Activated T-cell treated with anti-CD3 and anti-CD28 coated beads, Interleukin-2, amount 50 U/mL, for 4 hours (primary cell): ENCODE results near the gene DLG2. TPM values are rescaled to one million over a fixed set of nuclear protein-coding genes. Genes with fewer than 3 reads are reported as not detected.
"Not testable (repeated sequence)": the region's sequence is repeated elsewhere in the genome, so short reads cannot be mapped to it uniquely, and the experiment has no call there.

Source experiments
- ATAC-seq, 2 donors: fragments of 200-7000 bp; cut with Tn5 transposase; one replicate each; pipeline ENCODE4 v1.10.0; 2021
- DNase-seq: peaks from one replicate; pipeline ENCODE4 v3.0.0-alpha.2; 2020
- H3K27me3 Mint-ChIP-seq: one replicate; pipeline ENCODE4 v1.8.0; 2021; ENCODE audit warnings: low read depth, mixed read lengths
- H3K36me3 Mint-ChIP-seq: one replicate; pipeline ENCODE4 v1.8.0; 2022; ENCODE audit warnings: mixed read lengths; ENCODE audit not compliant: insufficient read depth
- H3K4me1 Mint-ChIP-seq: one replicate; pipeline ENCODE4 v1.8.0; 2021; ENCODE audit warnings: low read depth, mixed read lengths
- H3K4me3 Mint-ChIP-seq: one replicate; pipeline ENCODE4 v1.8.0; 2021; ENCODE audit warnings: mild to moderate bottlenecking, moderate library complexity, mixed read lengths
- H3K9me3 Mint-ChIP-seq: one replicate; pipeline ENCODE4 v1.8.0; 2021; ENCODE audit warnings: mixed read lengths
- total RNA-seq, 3 donors: library from RNA; stranded (reverse); gene quantifications; one replicate each; pipeline ENCODE4 v1.2.1, GENCODE V29; 2021

The DLG2 gene
- total RNA-seq, 3 donors from 2014 or later, result 0.54 to 1.3 (median 0.58) TPM

DNA sequence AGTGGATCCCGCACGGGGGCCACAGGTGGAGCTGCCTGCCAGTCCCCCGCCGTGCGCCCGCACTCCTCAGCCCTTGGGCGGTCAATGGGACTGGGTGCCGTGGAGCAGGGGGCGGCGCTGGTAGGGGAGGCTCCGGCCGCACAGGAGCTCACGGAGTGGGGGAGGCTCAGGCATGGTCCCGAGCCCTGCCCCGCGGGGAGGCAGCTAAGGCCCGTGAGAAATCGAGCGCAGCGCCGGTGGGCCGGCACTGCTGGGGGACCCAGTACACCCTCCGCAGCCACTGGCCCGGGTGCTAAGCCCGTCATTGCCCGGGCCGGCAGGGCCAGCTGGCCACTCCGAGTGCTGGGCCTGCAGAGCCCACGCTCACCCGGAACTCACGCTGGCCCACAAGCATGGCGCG, 1318.7 kb downstream of the DLG2 start:
- H3K9me3 Mint-ChIP-seq, result peaks cover 22% of the 10 kb centered on the region

GRCh38 chr11:84300092-84300491, 1327.1 kb downstream of the DLG2 start:
- H3K36me3 Mint-ChIP-seq, result no peaks in the 10 kb centered on the region

More for the DNA sequence above, 1318.7 kb downstream of the DLG2 start:
- not testable (repeated sequence) for H3K27me3 Mint-ChIP-seq, DNase-seq, H3K4me1 Mint-ChIP-seq, H3K36me3 Mint-ChIP-seq, ATAC-seq, H3K4me3 Mint-ChIP-seq

GRCh38 chr11:84297570-84297969, 1329.6 kb downstream of the DLG2 start:
- Mint-ChIP-seq H3K36me3 (no peaks in the 10 kb centered on the region), H3K27me3 (no peaks in the 10 kb centered on the region), H3K9me3 (peaks cover 3% of the 10 kb centered on the region), H3K4me3 (no peak overlapping the region), H3K4me1 (no peaks in the 10 kb centered on the region)
- DNase-seq (no peak), ATAC-seq (no peak)

More at GRCh38 chr11:84300092-84300491, 1327.1 kb downstream of the DLG2 start:
- no peak for DNase-seq
- Mint-ChIP-seq H3K4me3 (no peak overlapping the region), H3K4me1 (no peaks in the 10 kb centered on the region), H3K27me3 (no peaks in the 10 kb centered on the region), H3K9me3 (peaks cover 3% of the 10 kb centered on the region)
- ATAC-seq, result no peak

- ATAC-seq, result no peak
- Mint-ChIP-seq H3K9me3 (peaks cover 3% of the 10 kb centered on the region), H3K36me3 (no peaks in the 10 kb centered on the region)
Observed at GRCh38 chr11:84295815-84296214, 1331.3 kb downstream of the DLG2 start.

GRCh38 chr11:84292955-84293354, 1334.2 kb downstream of the DLG2 start:
- Mint-ChIP-seq H3K36me3 (no peaks in the 10 kb centered on the region), H3K4me1 (no peaks in the 10 kb centered on the region), H3K4me3 (no peak overlapping the region), H3K27me3 (no peaks in the 10 kb centered on the region), H3K9me3 (peaks cover 3% of the 10 kb centered on the region)
- ATAC-seq (no peak), DNase-seq (no peak)

More at GRCh38 chr11:84295815-84296214, 1331.3 kb downstream of the DLG2 start:
- no peak for DNase-seq
- H3K27me3 Mint-ChIP-seq, result no peaks in the 10 kb centered on the region
- H3K4me1 Mint-ChIP-seq, result no peaks in the 10 kb centered on the region
- H3K4me3 Mint-ChIP-seq, result no peak overlapping the region

GRCh38 chr11:84292006-84292405, 1335.1 kb downstream of the DLG2 start:
- no peaks in the 10 kb centered on the region for H3K36me3 Mint-ChIP-seq
- H3K4me1 Mint-ChIP-seq, result no peaks in the 10 kb centered on the region
- peaks cover 6% of the 10 kb centered on the region for H3K9me3 Mint-ChIP-seq
- H3K4me3 Mint-ChIP-seq, result no peak overlapping the region
- H3K27me3 Mint-ChIP-seq, result no peaks in the 10 kb centered on the region
- DNase-seq (no peak), ATAC-seq (no peak)

DNA sequence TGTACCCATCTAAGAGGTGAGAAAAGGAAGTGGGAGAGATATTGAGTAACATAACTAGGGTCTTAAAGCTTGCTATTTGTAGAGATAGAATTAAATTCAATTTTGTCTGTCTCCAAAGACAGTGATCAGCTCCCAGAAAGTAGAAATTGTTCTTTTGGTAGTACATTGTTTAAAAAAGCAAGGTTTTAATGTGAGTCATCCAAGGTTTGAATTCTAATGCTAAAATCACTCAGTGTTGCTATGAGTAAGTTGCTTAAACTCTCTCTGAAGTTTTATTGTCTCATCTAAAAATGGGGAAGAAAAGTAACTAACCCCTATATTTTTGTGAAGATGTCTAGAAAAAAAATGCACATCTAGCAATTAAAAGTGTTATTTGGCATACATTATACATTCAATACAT, 1336.5 kb downstream of the DLG2 start:
- DNase-seq (no peak), ATAC-seq (no peak)
- Mint-ChIP-seq H3K36me3 (no peaks in the 10 kb centered on the region), H3K9me3 (peaks cover 9% of the 10 kb centered on the region), H3K4me1 (no peaks in the 10 kb centered on the region), H3K27me3 (no peaks in the 10 kb centered on the region), H3K4me3 (no peak overlapping the region)

DNA sequence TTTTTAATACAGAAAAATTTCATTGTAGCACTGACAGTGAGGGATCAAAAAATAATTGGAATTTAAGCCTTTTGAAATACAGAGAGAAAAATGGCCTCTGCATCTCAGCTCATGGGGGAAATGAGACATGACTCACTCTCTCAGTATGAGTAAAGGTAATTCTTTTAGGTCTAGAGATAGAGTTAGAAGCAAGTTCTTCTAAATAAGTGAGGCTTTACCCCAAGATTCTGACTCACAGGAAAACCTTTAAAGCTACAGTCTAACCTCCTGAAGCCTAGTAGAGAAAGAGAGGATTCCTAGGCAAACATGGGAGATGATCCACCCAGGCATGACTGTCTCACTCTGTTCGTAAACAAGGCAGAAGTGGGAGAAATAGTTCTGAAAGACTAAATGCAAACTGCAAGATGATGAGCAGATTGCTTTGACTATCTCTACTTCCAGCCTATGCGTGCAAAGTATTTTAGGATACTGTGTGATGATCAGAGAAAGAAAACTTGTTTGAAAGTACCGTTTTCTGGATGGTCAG, 1337.7 kb downstream of the DLG2 start:
- no peak for ATAC-seq

GRCh38 chr11:84273541-84273940, 1353.6 kb downstream of the DLG2 start:
- DNase-seq (no peak), ATAC-seq (no peak)
- no peaks in the 10 kb centered on the region for H3K4me1 Mint-ChIP-seq
- H3K9me3 Mint-ChIP-seq, result peaks cover 18% of the 10 kb centered on the region
- no peaks in the 10 kb centered on the region for H3K36me3 Mint-ChIP-seq
- H3K4me3 Mint-ChIP-seq, result no peak overlapping the region
- no peaks in the 10 kb centered on the region for H3K27me3 Mint-ChIP-seq

More for the DNA sequence above, 1337.7 kb downstream of the DLG2 start:
- Mint-ChIP-seq H3K27me3 (no peaks in the 10 kb centered on the region), H3K36me3 (no peaks in the 10 kb centered on the region), H3K4me3 (no peak overlapping the region), H3K9me3 (peaks cover 6% of the 10 kb centered on the region), H3K4me1 (no peaks in the 10 kb centered on the region)
- no peak for DNase-seq

DNA sequence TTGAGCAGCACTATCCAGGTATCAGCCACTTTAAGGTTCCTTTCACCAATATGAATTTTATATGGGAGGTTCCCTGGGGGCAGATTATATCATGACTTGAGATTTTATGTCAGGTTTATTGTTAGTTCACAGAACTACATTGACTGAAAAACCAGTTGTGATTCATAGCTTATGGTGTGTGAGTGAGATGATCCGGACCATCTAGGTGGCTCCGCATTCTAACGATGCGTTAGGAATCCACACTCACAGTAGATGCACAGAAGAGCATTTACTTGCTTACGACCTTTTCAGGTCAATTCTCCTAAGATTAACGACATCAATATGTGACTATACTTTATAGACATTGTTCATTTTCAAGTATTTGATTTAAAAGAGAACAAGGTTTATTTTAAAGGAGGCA, 1356.7 kb downstream of the DLG2 start:
- DNase-seq (no peak), ATAC-seq (no peak)
- no peak overlapping the region for H3K4me3 Mint-ChIP-seq
- no peaks in the 10 kb centered on the region for H3K36me3 Mint-ChIP-seq
- peaks cover 14% of the 10 kb centered on the region for H3K9me3 Mint-ChIP-seq
- H3K4me1 Mint-ChIP-seq, result no peaks in the 10 kb centered on the region
- no peaks in the 10 kb centered on the region for H3K27me3 Mint-ChIP-seq

DNA sequence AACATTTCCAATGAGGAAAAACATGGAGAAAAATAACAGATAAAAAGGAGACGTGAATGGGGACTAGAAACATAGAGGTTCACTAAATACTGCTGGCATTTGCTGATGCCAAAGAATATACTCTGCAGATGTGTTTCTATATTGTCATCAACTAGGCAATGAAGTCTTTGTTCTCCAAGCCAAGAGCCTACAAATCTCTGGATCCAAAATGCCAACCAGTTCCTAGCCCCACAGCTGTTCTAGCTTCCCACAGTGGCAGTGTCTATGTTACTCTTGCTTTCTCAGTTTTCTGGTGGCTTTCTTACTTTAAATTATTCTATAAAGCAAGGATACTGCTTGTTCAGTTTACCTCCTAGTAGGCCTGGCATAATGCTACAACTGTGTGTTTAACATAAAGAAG, 1363.1 kb downstream of the DLG2 start:
- Mint-ChIP-seq H3K4me1 (no peaks in the 10 kb centered on the region), H3K9me3 (peaks cover 12% of the 10 kb centered on the region), H3K27me3 (no peaks in the 10 kb centered on the region), H3K4me3 (no peak overlapping the region), H3K36me3 (no peaks in the 10 kb centered on the region)
- DNase-seq (no peak), ATAC-seq (no peak)

DNA sequence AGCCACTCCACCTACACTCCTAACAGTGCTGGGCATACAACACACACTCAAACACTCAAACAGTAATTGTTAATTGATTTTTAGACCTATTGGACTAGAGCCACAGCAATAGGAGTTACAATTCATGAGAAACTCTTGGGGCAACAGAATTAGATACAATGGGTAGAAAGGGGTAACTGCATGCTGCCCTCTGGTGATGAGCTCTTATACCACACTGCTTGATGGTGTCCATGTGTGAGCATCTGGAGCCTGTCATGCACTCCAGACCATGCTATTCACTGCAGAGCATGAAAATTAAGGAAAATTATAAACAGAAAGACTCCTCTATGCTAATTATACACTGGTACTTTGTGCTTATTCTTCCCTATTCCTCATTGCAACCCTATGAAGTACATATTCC, 1365.4 kb downstream of the DLG2 start:
- Mint-ChIP-seq H3K4me3 (no peak overlapping the region), H3K9me3 (peaks cover 2% of the 10 kb centered on the region), H3K4me1 (no peaks in the 10 kb centered on the region), H3K27me3 (no peaks in the 10 kb centered on the region), H3K36me3 (no peaks in the 10 kb centered on the region)
- ATAC-seq (no peak), DNase-seq (no peak)

DNA sequence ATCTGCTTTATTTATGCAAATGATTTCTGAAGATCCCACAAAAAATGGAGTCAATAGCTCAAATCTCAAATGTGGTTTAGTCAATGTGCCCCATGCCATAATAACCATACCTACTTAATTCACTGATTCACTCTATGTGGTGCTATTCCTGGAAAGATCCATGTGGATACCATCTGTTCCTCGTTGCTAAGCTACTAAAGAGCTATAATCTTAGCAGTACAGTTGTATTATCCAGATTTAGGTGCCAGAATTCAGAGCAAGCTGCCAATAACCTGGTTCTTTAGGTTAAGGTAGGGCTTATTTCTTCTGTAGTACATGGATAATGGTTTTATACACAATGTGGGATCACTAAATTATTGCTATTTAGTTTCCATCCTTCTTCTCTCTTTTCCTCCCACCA, 1366.3 kb downstream of the DLG2 start:
- Mint-ChIP-seq H3K4me1 (no peaks in the 10 kb centered on the region), H3K27me3 (no peaks in the 10 kb centered on the region), H3K36me3 (no peaks in the 10 kb centered on the region), H3K4me3 (no peak overlapping the region), H3K9me3 (peaks cover 6% of the 10 kb centered on the region)
- ATAC-seq (no peak), DNase-seq (no peak)

DNA sequence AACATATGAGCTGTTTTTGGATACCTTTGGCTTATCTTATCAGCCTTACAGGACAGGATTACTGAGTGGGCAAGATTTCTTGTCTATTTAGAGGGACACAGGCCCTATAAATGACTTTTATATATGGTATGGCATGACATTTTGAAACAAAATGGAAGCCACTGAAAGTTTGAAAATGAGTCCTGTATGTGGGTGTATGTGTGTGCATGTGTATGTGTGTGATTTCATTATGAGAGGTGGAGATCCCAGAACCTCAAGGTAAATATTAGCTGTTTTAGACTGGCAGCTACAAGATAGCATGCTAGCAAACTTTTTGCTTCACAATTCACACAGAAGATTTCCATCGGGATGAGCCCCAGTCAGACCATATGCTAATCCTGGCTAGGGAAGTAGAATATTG, 1370.5 kb downstream of the DLG2 start:
- Mint-ChIP-seq H3K9me3 (peaks cover 6% of the 10 kb centered on the region), H3K4me1 (no peaks in the 10 kb centered on the region), H3K4me3 (no peak overlapping the region), H3K36me3 (no peaks in the 10 kb centered on the region), H3K27me3 (no peaks in the 10 kb centered on the region)
- no peak for ATAC-seq
- DNase-seq, result no peak

GRCh38 chr11:84255483-84255882, 1371.7 kb downstream of the DLG2 start:
- H3K27me3 Mint-ChIP-seq, result no peaks in the 10 kb centered on the region
- H3K4me1 Mint-ChIP-seq, result no peaks in the 10 kb centered on the region
- DNase-seq (no peak), ATAC-seq (no peak)
- H3K4me3 Mint-ChIP-seq, result no peak overlapping the region
- H3K9me3 Mint-ChIP-seq, result peaks cover 7% of the 10 kb centered on the region
- no peaks in the 10 kb centered on the region for H3K36me3 Mint-ChIP-seq
